ENCODE data around the gene CTDSPL2.
"Not testable (repeated sequence)": the region's sequence is repeated elsewhere in the genome, so short reads cannot be mapped to it uniquely, and the experiment has no call there.

Gene CTDSPL2

DNA sequence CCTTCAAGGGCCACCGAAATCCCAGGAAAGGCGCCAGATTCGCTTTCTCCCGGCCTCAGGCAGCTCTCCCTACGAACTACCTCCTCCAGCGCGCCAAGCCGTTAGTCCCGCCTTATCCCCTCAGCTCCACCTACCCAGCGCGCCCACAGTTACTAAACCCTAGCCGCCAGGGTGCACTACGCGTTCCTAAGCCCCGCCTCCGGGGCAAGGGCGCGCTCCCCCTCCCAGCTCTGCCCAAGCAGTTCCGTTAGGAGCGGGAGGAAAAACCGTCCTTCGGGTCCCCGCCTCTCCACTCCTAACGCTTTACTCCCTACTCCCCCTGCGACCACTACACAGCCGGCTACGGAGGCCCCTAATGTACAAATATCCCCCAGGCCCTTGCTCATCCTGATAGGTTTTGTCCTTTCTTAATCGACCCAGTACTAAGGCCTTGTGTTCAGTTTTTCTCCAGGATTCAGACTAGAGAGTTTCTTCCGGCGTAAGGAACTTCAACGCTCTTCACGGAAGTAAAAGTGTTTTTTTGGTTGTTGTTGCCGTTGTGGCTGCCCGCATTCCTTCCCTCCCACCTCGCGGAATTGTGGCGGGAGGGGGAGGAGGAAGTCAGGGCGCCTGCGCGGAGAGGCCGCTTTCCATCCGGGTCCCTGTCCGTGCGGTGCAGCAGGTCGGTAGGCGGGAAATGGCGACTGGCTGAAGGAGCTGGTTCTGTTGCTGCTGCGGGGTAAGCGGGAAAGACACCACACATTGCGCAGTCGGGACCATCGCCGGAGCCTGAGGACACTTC is at the start of gene CTDSPL2:
TSS of gene CTDSPL2 (plus strand) at position 655 of the 781 bp plus-strand sequence. CDS start 31,386 bp downstream, outside the sequence.
- DNase-seq (ENCODE audit: low read depth in 2 of 2, low spot score in 1 of 2) = peak; percentile 82 to 90

DNA sequence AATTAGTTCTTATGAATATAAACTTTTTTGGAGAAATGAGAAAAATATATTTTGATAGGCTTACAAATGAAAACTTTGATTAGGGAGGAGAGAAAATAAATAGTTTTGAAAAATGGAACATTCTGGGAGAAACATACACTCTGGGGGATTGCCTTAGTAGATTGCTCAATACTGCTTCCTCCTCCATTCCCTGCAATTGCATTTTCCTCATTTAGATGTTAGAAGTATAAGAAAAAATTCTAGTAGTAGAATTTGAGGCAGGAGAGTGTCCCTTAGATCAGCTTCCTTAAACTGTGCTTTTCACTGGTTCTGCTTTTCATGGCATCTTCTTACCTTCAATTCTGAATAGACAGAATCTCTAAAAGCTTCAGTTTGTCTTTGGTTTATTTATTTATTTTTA is 46.2 kb upstream of the CTDSPL2 start:
- no peak for DNase-seq (ENCODE audit: low read depth in 2 of 2, low spot score in 1 of 2)

DNA sequence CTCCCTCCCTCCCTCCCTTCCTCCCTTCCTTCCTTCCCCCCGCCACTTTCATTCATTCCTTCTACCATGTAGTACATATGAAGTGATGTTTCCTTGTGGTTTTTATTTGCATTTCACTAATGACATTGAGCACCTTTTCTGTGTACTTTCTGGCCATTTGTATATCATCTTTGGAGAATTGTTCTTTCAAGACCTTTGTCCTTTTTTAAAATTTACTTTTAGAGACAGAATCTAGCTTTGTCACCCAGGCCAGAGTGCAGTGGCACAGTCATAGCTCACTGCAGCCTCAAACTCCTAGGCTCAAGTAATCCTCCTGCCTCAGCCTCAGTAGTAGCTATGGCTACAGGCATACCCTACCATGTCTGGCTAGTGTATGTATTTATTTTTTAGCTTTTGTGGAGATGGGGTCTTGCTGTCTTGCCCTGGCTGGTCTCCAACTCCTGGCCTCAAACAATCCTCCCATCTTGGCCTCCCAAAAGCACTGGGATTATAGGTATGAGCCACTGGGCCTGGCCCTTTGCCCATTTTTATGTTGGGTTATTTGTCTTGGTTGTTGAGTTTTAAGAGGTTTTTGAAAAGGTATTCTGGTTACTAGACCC is 42.0 kb upstream of the CTDSPL2 start:
- DNase-seq (ENCODE audit: low read depth in 2 of 2, low spot score in 1 of 2) = no peak

DNA sequence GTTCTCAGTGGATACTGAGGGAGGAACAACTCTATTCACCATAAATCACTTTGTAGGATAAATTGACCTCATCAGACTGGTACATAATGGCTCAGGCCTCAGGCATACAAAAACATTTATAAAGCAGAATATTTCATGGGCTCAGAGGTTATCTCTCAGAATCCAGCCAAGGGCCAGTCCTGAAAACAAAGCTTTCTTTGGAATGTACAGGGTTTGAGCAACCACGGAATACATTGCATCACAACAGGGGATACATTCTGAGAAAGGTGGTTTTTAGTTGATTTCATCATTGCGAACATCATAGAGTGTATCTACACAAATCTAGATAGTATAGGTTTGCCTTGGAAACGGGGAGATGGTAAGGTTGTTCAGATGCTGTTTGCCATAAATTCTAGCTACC is 33.4 kb upstream of the CTDSPL2 start:
- DNase-seq (ENCODE audit: low read depth in 2 of 2, low spot score in 1 of 2) = no peak

DNA sequence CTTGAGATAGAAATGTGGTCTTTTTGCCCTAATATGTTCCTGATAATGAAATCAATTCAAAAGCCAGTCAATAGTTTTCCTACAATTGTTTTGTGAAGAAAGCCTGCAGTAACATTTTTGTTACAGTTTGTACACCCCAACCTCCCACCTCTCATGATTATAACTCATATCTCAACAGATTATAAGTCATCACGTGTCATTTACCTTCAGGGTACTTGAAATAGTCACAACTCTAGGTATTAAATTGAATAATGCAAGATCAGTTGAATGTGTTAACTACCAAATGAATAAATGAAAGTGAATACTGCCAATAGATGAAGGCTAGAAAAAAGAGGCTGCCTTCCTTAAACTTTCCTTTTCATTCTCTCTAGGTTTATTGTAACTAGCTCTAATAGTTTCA is 32.9 kb upstream of the CTDSPL2 start:
- DNase-seq (ENCODE audit: low read depth in 2 of 2, low spot score in 1 of 2) = no peak

DNA sequence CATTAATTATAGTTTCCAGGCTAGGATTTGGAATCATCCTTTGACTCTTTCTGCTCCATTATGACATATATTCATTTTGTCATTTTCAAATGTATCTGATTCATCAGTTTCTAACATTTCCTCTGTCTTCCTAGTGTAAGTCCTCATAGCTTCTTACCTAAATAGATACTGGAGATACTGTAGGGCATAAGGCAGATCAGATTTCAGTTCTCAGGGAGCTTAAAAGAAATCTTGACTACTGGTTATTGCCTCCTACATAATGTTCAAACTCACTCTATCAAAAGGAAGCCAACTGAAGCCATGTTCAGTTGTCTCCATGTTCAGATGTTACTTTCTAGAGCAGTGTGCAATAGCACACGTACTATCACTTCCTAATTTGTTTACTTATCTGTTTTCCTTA is 29.6 kb upstream of the CTDSPL2 start:
- DNase-seq (ENCODE audit: low read depth in 2 of 2, low spot score in 1 of 2) = no peak

DNA sequence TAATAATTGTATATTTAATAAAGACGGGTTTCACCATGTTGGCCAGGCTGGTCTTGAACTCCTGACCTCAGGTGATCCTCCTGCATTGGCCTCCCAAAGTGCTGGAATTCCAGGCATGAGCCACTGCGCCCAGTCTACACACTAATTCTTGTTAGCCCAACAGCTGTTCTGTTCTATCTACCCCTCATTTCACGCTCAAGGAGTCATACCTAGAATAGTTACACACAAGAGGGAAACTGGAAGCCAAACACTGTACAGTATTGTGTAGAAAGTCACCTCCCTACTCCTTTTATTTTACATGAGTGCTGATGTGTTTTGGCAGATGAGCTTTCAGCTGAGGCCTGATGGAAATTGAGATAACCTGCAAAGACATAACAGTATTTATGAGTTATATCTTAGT is 13.4 kb upstream of the CTDSPL2 start:
- no peak for DNase-seq (ENCODE audit: low read depth in 2 of 2, low spot score in 1 of 2)

DNA sequence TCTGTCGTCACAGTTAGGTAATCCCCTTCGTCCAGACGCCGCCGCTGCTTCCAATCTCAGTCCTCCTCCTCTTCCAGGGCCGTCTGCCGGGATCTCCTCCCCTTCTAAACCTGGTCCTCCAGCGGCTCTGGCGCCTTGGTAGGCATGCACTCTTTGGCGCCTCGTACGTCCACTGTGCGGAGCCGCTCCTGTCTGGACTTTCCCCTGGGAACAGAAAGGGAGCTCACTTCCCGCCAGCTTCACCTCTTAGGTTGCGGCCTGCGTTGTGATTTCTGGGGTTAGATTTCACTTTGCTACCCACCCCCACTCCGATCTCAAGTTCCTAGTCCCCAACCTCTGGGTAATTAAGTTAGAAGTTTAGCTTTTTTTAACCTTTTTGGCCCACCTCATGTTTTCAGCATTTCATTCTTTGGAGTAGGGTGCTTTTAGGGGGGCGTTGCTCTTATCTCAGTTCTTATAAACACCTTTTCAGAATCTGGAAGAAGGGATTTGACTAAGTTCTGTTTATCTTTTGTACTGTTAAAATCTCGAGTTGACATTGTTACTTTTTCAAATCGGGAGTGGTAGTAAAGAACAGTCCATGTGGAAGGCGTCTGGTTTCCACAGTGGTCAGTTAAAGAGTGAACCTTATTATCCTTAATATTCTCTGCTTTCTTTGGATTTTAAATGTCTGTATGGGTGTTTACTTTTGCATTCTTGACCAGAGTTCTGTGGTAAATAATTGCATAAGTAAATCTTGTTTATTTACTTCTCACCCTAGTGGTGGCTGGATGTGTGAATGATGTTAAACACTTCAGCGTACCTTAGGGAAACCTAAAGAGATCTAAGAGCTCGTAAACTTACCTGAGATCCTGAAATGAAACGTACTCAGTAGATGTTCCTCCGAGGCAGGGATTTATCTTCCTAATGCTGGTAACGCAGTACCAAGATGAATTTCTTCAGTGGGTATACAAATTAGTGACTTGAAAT is 611 bp downstream of the CTDSPL2 start:
- no peak for DNase-seq (ENCODE audit: low read depth in 2 of 2, low spot score in 1 of 2)

DNA sequence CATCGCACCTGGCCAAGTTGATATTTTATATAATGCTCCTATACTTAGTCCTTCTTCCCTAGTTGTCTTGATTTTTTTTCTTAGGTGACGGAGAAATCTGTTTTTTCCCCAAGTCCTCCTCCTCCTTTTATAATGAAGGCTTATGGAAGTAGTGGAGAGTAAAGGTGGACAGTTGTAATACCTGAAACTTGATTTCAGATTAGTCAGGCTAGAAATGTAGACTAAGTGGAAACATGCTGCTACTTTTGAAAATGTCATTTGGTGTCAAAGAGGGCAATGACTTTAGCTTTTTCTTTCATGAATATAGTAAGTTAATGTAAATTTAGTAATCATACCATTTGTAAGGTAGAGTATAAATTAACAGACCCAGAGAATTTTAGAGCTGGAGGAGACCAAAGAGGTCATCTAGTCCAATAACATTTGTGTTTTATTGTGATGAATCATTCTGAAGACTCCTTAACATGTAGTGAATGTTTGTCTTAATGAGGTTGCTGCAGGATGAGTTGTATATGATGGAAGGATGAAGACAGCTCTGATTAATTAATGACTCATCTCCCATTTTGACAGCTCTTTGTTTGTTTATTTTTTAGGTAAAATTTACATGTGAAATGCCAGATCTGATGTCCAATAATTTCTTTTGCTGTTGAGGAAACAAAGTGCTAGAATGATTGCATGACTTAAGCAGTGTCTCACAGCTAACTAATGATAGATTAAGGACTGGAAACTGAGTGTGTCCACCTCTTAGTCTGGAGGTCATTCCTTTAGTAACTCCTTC is 8.7 kb downstream of the CTDSPL2 start:
- no peak for DNase-seq (ENCODE audit: low read depth in 2 of 2, low spot score in 1 of 2)

DNA sequence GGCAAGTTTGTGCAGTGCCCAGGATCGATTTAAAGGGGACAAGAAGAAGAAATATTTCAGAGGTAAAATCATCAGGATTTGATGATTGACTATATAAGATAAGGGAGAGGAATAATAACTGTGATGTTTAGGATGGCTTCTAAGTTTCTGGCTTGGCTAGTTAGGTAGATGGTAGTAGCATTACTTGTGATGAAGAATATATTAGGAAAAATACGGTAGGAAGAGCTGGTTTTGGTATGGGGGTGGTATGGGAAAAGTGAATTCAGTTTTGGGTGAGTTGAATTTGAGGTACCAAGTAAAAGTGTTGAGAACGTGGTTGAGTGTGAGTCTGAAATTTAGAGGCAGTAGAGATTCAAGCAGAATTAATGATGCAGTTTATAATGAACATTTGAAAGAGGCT is 11.0 kb downstream of the CTDSPL2 start:
- no peak for DNase-seq (ENCODE audit: low read depth in 2 of 2, low spot score in 1 of 2)

DNA sequence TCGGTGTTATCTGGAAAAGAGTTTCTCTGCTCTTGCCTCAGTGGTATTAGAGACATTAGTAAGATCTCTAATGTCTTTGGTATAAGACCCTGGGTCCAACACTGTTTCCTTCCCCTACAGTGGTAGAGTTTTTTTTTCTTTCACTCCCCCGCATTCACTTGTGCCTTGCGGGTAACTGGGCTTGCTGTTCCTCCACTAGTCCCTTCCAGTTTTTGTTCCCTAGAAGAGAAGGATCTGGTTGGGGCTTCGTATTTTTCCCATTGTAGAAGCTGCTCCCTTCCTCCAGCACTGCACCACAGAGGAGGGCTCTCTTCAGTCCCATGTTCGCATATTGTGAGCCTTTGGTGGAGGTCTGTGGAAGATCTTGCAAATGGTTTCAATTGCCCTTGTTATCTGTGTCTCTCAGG is 13.7 kb downstream of the CTDSPL2 start:
- DNase-seq (ENCODE audit: low read depth in 2 of 2, low spot score in 1 of 2) = no peak

DNA sequence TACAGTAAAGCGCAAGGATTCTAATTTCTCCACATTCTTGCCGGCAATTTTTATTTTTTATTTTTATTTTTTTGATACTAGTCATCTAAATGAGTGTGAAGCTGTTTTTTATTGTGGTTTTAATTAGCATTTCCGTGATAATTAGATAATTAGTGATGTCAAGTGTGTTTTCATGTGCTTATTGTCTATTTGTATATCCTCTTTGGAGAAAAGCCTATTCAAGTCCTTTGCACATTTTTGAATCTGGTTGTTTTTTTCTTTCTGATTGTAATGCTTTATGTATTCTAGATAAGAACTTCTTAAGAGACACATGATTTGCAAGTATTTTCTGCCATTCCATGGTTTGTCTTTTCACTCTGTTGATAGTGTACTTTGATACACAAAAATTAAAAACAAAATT is 16.1 kb downstream of the CTDSPL2 start:
- no peak for DNase-seq (ENCODE audit: low read depth in 2 of 2, low spot score in 1 of 2)

DNA sequence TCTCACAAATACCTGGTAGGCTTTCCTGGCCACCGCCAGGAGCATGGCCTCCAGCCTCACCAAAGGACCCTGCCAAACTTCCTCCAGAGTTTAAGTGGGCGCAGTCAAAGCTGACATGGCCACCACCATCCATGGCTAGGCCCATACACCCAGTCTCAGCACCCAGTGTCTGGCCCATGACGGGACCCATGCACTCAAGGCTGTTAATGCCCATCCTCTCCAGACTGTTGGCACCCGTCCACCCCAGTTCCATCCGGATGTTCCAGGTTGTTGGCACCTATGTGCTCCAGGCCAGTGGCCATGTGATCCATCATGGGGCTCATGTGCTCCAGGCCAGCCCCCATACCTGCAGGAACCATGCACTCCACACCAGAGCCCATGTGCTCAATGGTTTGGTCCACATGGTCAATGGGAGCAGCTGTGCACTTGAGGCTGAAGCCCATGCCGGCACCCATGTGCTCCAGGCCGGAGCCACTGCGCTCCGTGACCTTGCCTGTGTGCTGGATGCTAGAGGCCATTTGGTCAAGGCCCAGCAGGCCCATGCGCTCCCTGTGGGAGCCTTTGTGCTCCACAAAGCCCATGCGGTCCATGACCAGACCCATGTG is 20.4 kb downstream of the CTDSPL2 start:
- no peak for DNase-seq (ENCODE audit: low read depth in 2 of 2, low spot score in 1 of 2)

DNA sequence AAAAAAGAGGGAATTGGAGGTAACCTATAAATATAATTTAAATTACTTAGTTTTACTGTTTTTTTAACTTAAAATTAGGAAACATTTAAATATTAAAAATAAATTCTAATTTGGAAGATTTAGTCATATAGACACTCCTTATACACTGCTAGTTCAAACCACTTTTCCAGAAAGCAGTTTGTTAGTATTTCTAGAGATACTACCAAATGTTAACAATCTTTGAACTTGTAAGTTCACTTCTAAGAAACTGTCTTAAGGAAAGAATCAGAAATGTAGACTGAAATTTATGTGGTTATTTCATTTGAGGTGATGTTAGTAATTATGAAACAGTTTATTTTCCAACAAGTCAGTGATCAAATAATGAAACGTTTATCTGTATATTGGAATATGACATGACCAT is 22.7 kb downstream of the CTDSPL2 start:
- DNase-seq (ENCODE audit: low read depth in 2 of 2, low spot score in 1 of 2) = no peak

DNA sequence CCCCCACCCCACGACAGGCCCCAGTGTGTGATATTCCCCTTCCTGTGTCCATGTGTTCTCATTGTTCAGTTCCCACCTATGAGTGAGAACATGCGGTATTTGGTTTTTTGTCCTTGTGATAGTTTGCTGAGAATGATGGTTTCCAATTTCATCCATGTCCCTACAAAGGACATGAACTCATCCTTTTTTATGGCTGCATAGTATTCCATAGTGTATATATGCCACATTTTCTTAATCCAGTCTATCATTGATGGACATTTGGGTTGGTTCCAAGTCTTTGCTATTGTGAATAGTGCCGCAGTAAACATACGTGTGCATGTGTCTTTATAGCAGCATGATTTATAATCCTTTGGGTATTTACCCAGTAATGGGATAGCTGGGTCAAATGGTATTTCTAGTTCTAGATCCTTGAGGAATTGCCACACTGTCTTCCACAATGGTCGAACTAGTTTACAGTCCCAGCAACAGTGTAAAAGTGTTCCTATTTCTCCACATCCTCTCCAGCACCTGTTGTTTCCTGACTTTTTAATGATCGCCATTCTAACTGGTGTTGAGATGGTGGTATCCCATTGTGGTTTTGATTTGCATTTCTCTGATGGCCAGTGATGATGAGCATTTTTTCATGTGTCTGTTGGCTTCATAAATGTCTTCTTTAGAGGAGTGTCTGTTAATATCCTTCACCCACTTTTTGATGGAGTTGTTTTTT is 26.3 kb downstream of the CTDSPL2 start:
- not testable (repeated sequence) for DNase-seq (ENCODE audit: low read depth in 2 of 2, low spot score in 1 of 2)

DNA sequence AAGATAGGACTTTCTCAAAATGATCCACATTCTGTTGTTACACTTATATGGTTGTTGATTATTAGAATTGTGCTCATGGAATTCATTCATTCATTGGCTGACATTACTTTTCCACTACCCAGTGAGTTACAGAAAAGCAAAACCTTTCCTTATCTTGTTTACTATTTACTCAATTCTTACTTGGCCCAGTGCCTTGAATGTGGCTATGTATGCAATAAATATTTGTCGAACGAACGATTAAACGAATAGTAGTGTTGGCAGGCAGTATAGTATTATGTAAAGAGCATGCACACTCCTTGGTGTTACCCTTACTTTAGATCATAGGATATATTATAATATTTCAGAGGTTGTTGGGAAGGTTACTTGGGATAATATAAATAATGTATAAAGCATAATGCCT is 31.0 kb downstream of the CTDSPL2 start:
- DNase-seq (ENCODE audit: low read depth in 2 of 2, low spot score in 1 of 2) = no peak

DNA sequence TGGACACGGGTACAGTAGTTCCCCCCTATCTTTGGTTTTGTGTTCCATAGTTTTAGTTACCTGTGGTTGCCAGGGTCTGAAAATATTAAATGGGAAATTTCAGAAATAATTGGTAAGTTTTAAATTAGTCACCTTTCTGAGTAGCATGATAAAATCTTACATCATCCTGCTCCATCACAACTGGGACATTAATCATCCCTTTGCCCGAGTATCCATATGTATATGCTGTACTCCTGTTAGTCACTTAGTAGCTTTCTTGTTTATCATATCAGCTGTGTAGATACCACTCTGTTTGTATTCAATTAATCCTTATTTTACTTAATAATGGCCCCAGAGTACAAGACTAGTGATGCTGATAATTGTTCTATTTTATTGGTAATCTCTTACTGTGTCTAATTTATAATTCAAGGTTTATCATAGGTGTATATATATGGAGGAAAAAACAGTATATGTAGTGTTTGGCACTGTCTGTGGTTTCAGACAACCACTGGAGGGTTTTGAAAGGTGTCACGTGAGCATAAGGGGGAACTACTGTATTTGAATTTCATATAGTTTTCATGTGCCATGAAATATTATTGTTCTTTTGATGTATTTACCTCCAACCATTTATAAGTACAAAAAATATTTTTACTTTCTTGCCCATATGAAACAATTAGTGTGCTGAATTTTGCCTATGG is 41.4 kb downstream of the CTDSPL2 start:
- no peak for DNase-seq (ENCODE audit: low read depth in 2 of 2, low spot score in 1 of 2)

DNA sequence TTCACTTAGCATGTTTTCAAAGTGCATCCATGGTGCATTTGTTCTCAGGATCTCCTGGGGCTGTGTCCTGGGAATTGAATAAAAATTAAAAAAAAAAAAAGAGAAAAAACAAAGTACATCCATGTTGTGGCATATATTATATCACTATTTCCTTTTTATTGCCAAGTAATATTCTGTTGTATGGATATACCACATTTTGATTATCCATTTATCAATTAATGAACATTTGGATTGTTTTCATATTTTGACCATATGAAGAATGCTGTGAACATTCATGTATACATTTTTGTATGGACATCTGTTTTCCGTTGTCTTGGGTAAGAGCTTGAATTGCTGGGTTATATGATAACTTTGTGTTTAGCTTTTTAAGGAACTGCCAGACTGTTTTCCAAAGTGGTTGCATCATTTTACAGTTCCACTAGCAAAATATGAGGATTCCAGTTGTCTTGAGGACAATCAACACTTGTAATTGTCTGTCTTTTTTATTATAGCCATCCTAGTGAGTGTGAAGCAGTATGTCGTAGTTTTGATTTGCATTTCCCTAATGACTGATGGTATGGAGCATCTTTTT is 44.5 kb downstream of the CTDSPL2 start:
- DNase-seq (ENCODE audit: low read depth in 2 of 2, low spot score in 1 of 2) = no peak

DNA sequence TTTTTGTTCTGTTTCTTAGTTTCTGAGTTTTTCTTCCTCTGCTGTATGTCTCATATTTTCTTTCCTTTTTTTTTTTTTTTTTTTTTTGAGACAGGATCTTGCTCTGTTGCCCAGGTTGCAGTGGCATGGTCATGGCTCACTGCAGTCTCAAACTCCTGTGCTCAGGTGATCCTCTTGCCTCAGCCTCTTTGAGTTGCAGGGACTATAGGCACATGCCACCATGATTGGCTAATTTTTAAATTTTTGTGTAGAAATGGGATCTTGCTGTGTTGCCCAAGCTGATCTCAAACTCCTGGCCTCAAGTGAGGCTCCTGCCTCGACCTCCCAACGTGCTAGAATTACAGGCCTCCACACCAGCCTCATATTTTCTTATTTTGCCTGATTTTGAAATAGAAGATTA is 51.9 kb downstream of the CTDSPL2 start:
- no peak for DNase-seq (ENCODE audit: low read depth in 2 of 2, low spot score in 1 of 2)
